Left ventricle myocardium inferior (tissue), 1 donor: ENCODE measurements around the gene TAT. TPM values are rescaled to one million over a fixed set of nuclear protein-coding genes. Genes with fewer than 3 reads are reported as not detected.
"Not testable (repeated sequence)": the region's sequence is repeated elsewhere in the genome, so short reads cannot be mapped to it uniquely, and the experiment has no call there.

Experiments used
- DNase-seq: peaks from one replicate; pipeline ENCODE4 v3.0.0-alpha.2; 2020
- H3K27ac ChIP-seq: fragments of 200-600 bp; replicated peaks from 2 replicates; pipeline ENCODE4 v1.8.0; 2021
- H3K27me3 ChIP-seq: fragments of 200-600 bp; 2 replicates; pipeline ENCODE4 v1.8.0; 2021; ENCODE audit warnings: low read depth
- H3K36me3 ChIP-seq: fragments of 200-600 bp; 2 replicates; pipeline ENCODE4 v1.8.0; 2021
- H3K4me1 ChIP-seq: fragments of 200-600 bp; 2 replicates; pipeline ENCODE4 v1.8.0; 2021
- H3K4me3 ChIP-seq: fragments of 200-600 bp; 2 replicates; pipeline ENCODE4 v1.8.0; 2021; ENCODE audit warnings: mild to moderate bottlenecking, moderate library complexity
- H3K9me3 ChIP-seq: fragments of 200-600 bp; replicated peaks from 2 replicates; pipeline ENCODE4 v1.8.0; 2021
- intact Hi-C: fragments of 100-400 bp; cut with micrococcal nuclease; formaldehyde crosslinking; loops from one replicate; pipeline ENCODE4 v1.11.0; 2022
- total RNA-seq: library from RNA; stranded (reverse); fragmentation: NEBNext Ultra II Directional; extraction: Animal tissue kit (Norgen Biotek cat#: 25700); gene quantifications from one replicate; pipeline ENCODE4 v1.2.1, GENCODE V29; 2021
- TF ChIP-seq, protein P1 (sequence below): fragments of 200-600 bp; IDR thresholded peaks from 2 replicates; pipeline ENCODE4 v1.8.0; 2021; ENCODE audit warnings: antibody characterized with exemption, mild to moderate bottlenecking, borderline replicate concordance
- donor health status: DM: no; HTN: yes; CAD: no; lungs with severe emphysema.

Gene TAT
- total RNA-seq, 1 donor from 2014 or later, result not detected

DNA sequence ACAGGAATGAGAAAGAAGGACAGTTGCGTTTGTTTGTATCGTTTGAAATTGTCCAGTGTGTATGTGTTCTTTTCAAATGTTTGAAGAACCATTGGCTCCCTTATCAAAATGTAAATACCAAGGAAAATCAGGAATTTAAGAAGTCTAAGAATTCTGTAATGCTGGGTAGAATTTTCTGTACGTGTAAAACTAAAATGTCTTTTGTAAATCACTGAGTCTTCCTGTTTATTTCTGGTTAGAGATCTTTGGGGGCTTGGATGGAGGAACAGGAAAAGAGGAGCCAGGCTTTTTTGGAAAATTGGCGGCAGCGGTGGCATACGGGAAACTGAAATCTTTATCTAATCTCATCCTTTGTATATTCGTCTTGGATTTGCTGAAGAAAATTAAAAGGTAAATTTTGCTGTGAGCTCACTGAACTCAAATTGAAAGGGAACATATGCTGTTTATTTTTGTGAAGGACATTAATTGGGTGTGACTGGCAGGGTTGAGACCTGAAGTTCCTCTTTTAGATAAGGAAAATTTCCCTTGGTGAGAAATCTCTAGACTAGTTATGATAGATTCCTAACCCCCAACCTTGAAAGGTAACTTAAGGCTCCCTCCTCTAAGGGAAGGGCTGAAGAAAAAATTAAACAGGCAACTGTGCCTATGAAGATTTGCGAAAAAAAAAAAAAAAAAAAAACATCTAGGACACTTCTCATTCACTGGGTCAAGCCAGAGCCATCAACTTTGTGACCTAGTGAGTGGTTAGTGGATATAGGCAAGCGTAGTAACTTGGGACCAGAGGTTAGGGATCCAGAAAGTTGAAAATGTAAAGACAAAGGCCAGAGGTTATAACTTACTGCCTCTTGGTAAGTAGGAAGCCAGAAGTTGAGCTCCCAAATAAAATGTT is 10.8 kb downstream of the TAT start:
- Histone ChIP-seq H3K4me3 (peak overlapping the region; percentile 73), H3K4me1 (peaks cover 17% of the 10 kb centered on the region), H3K9me3 (peaks cover 13% of the 10 kb centered on the region), H3K27ac (no peak overlapping the region), H3K27me3 (peaks cover 14% of the 10 kb centered on the region), H3K36me3 (no peaks in the 10 kb centered on the region)
- TF ChIP-seq, protein P1, sequence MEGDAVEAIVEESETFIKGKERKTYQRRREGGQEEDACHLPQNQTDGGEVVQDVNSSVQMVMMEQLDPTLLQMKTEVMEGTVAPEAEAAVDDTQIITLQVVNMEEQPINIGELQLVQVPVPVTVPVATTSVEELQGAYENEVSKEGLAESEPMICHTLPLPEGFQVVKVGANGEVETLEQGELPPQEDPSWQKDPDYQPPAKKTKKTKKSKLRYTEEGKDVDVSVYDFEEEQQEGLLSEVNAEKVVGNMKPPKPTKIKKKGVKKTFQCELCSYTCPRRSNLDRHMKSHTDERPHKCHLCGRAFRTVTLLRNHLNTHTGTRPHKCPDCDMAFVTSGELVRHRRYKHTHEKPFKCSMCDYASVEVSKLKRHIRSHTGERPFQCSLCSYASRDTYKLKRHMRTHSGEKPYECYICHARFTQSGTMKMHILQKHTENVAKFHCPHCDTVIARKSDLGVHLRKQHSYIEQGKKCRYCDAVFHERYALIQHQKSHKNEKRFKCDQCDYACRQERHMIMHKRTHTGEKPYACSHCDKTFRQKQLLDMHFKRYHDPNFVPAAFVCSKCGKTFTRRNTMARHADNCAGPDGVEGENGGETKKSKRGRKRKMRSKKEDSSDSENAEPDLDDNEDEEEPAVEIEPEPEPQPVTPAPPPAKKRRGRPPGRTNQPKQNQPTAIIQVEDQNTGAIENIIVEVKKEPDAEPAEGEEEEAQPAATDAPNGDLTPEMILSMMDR, result no peak
- intact Hi-C loops, result no loop called here
- no peak for DNase-seq

DNA sequence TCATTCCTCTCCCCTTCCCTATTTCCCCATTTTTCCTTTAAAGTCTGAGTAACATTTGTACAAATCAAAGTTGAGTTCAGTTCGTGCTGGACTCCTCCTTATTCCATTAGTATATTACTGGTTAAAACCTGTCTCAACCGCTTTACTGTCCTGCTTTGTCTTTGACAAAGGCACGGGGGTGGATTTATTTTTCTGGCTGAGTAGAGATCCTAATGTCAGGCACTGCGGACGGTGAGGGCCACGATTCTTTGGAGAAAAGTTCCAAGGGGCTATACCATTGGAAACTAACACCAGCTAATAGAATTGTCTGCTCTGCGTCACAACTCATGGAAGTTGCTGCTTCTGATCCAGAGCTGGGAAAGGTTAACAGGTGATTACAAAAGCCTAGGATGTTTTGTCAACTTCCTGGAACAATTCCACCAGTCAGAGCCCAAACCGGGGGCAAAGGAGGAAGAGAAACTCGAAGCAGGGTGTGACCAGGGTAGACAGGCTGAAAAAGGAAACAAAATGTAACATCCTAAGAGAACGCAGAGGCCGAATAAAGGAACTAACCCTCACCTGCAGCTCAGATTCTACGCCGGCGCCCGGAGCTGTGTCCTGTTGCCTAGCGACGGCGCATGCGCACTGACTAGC is 12.4 kb downstream of the TAT start:
- H3K27ac ChIP-seq, result peak overlapping the region; percentile 66
- intact Hi-C loops, result no loop called here

GRCh38 chr16:71562552-71562951 is 14.3 kb downstream of the TAT start:
- Histone ChIP-seq H3K9me3 (peaks cover 13% of the 10 kb centered on the region), H3K27me3 (no peaks in the 10 kb centered on the region), H3K4me1 (peaks cover 17% of the 10 kb centered on the region), H3K36me3 (no peaks in the 10 kb centered on the region), H3K27ac (no peak overlapping the region), H3K4me3 (no peak overlapping the region)
- intact Hi-C loops, result no loop called here
- TF ChIP-seq, protein P1, result no peak
- DNase-seq, result no peak

More for the DNA sequence above, 12.4 kb downstream of the TAT start:
- no peaks in the 10 kb centered on the region for H3K36me3 ChIP-seq
- DNase-seq, result no peak
- TF ChIP-seq, protein P1, result no peak
- peaks cover 17% of the 10 kb centered on the region for H3K4me1 ChIP-seq
- peak overlapping the region; percentile 73 for H3K4me3 ChIP-seq
- H3K27me3 ChIP-seq, result peaks cover 4% of the 10 kb centered on the region
- peaks cover 13% of the 10 kb centered on the region for H3K9me3 ChIP-seq

DNA sequence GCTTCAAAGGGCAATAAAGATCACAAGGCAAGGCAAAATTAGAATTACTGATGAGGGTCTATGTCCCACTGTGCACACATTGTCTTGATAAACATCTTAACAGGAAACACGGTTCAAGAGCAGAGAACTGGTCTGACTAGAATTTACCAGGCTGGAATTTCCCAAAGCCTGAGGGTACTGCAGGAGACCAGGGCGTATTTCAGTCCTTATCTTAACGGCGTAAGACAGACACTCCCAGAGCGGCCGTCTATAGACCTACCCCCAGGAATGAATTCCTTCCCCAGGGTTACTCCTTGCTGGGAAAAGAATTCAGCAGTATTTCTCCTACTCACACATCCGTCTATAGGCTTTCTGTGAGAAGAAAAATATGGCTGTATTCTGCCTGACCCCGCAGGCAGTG is 15.0 kb downstream of the TAT start:
- H3K36me3 ChIP-seq, intact Hi-C loops, DNase-seq, H3K27ac ChIP-seq, H3K4me3 ChIP-seq, H3K27me3 ChIP-seq: not testable (repeated sequence)
- H3K4me1 ChIP-seq, result peaks cover 17% of the 10 kb centered on the region
- H3K9me3 ChIP-seq, result peaks cover 13% of the 10 kb centered on the region

- peaks cover 13% of the 10 kb centered on the region for H3K9me3 ChIP-seq
- DNase-seq, result no peak
- peaks cover 8% of the 10 kb centered on the region for H3K4me1 ChIP-seq
- H3K4me3 ChIP-seq, result no peak overlapping the region
- no peaks in the 10 kb centered on the region for H3K27me3 ChIP-seq
- H3K36me3 ChIP-seq, result no peaks in the 10 kb centered on the region
- intact Hi-C loops, result no loop called here
- TF ChIP-seq, protein P1, result no peak
- no peak overlapping the region for H3K27ac ChIP-seq
Measured at GRCh38 chr16:71559855-71560254, 17.0 kb downstream of the TAT start.
